Measurements from ENCODE around the gene PPM1L.

GRCh38 chr3:160931474-160931873 lies 175.4 kb downstream of the PPM1L start:
- TF ChIP-seq POLR2AphosphoS5 (IDR thresholded peaks at IDR 0.05; ENCODE audit: insufficient read depth in 1 of 2, low read depth in 1 of 2) (no peak), CTCF (IDR thresholded peaks at IDR 0.05) (no peak), POLR2A (IDR thresholded peaks at IDR 0.05) (no peak)

Measured in vagina (tissue), 2 donors.